ENCODE data around the gene DUSP6.

- TF ChIP-seq, protein P1, sequence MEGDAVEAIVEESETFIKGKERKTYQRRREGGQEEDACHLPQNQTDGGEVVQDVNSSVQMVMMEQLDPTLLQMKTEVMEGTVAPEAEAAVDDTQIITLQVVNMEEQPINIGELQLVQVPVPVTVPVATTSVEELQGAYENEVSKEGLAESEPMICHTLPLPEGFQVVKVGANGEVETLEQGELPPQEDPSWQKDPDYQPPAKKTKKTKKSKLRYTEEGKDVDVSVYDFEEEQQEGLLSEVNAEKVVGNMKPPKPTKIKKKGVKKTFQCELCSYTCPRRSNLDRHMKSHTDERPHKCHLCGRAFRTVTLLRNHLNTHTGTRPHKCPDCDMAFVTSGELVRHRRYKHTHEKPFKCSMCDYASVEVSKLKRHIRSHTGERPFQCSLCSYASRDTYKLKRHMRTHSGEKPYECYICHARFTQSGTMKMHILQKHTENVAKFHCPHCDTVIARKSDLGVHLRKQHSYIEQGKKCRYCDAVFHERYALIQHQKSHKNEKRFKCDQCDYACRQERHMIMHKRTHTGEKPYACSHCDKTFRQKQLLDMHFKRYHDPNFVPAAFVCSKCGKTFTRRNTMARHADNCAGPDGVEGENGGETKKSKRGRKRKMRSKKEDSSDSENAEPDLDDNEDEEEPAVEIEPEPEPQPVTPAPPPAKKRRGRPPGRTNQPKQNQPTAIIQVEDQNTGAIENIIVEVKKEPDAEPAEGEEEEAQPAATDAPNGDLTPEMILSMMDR (IDR thresholded peaks at IDR 0.05), result no peak
- no peak for TF ChIP-seq POLR2A (IDR thresholded peaks at IDR 0.05)
These were observed 24.7 kb downstream of the DUSP6 start for GRCh38 chr12:89327486-89328094.

Measured in Peyer's patch (tissue), 4 donors.